ENCODE data around the gene TNFSF4.

DNA sequence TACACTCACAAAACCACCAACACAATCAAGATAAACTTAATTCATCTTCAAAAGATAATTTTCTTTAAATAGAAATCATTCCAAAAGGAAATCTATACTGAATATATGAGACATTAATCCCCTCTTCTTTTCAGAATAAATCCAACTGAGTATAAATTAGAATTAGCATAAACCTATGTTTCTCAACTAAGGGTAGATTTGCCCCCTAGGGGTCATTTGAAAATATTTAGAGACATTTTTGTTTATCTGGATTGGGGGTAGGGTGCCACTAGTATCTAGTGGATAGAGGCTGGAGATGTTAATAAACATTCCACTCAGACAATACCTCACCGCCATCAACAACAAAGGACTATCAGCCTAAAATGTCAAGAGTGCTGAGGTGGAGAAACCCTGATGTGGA is 6.5 kb upstream of the TNFSF4 start:
- TF ChIP-seq, protein P1, sequence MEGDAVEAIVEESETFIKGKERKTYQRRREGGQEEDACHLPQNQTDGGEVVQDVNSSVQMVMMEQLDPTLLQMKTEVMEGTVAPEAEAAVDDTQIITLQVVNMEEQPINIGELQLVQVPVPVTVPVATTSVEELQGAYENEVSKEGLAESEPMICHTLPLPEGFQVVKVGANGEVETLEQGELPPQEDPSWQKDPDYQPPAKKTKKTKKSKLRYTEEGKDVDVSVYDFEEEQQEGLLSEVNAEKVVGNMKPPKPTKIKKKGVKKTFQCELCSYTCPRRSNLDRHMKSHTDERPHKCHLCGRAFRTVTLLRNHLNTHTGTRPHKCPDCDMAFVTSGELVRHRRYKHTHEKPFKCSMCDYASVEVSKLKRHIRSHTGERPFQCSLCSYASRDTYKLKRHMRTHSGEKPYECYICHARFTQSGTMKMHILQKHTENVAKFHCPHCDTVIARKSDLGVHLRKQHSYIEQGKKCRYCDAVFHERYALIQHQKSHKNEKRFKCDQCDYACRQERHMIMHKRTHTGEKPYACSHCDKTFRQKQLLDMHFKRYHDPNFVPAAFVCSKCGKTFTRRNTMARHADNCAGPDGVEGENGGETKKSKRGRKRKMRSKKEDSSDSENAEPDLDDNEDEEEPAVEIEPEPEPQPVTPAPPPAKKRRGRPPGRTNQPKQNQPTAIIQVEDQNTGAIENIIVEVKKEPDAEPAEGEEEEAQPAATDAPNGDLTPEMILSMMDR (IDR thresholded peaks at IDR 0.05; ENCODE audit: borderline replicate concordance, extremely low read depth, low read length, poor library complexity, severe bottlenecking): no peak
- TF ChIP-seq EZH2 (IDR thresholded peaks at IDR 0.05; ENCODE audit: borderline replicate concordance, low read depth, low read length, severe bottlenecking): no peak

Measured in DND-41 (cell line).